Middle frontal gyrus (tissue), 1 donor: ENCODE data around the gene PRKCB.

Experiments used
- DNase-seq: peaks from one replicate; pipeline ENCODE4 v3.0.0-alpha.2; 2015; ENCODE audit warnings: low spot score; ENCODE audit errors: extremely low spot score

PRKCB gene

DNA sequence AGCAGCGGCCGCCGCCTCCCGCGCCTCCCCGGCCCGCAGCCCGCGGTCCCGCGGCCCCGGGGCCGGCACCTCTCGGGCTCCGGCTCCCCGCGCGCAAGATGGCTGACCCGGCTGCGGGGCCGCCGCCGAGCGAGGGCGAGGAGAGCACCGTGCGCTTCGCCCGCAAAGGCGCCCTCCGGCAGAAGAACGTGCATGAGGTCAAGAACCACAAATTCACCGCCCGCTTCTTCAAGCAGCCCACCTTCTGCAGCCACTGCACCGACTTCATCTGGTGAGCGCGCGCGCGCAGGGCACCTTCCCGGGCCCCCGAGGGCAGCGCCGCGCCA lies 258 bp downstream of the PRKCB start:
- no peak for DNase-seq

- no peak for DNase-seq
Measured at GRCh38 chr16:23836404-23837311, 875 bp downstream of the PRKCB start.

DNA sequence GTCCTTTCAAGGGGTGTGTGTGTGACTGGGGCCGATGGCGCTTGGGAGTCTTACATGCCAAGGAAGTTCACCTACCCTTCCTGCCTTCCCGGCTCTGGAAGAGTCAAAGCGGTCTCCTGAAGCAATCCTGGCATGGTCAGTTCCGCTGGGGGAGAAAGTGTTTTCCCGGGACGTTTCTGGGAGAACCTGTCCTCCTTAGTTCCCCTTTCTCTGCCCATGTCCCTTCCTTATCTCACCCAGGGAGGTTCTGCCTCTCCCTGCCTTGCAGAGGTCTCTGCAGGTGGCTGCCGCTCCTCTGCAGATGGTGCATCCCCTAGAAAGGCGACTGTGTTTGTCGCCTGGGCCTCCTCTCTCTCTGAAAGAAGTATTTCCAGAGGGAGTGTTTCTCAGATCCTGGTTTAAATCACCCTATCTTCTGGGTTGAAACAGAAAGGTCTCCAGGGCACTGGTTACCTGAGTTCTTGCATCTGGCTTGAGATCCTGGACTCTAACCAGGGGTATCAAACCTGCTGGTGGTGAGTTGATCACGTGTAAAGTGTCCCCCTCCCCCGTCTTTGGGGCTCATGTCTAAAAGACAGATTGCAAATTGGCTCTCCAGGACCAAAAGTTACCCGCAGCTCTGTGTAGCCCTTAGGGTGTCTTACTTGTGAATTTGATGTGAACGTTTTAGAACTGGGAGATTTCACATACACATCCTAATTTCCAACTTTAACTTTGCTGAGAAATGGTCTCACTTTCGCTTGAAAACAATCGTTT lies 1.9 kb downstream of the PRKCB start:
- DNase-seq, result no peak

DNA sequence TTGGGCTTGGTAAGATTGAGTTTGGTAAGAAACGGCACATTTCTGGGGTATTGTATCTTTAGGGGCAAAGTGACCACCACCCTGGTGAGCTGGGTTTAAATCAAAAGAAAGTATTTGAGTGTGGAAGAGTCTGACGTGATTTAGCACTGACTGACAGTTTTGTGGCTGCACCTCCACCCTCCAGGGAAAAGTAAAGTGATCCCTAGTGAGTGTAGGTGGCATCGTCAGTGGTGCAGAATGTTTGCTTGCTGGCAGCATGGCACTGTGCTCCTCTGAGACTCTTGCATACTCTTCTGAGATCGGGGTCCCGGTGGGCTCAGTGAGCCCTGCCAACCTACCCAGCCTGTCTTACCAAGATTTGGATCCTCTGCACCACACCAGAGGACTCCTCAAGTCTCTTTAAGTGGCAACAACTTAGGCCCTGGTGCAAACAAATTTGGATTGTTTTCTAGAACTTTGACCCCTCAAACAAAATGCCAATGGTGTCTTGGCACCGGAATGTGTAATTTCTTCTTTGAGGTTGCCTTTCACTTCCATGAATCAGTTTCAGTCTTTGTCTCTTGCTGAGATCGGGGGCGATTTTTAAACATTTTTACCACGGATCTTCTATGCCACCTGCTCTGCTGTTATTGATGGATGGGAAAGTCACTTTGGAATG lies 2.8 kb downstream of the PRKCB start:
- DNase-seq, result no peak

DNA sequence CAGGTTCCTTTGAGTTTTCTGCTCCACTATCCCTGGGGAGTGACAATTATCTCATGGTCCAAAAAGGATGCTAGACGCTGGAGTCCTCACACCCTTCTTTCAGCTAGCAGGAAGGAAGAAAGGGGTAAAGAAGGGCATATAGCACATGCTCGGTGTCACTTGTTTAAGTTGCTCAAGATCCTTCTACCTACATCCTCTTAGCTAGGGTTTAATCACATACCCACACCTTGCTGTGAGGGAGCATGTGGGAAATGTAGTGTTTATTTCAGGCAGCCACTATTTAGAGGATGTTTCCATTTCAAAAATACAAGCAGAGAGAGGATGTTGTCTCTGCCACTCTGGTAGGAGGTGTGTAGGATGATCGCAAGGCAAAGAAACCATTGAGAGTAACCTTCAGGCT lies 4.5 kb downstream of the PRKCB start:
- no peak for DNase-seq

- DNase-seq, result no peak
Measured at GRCh38 chr16:23842137-23842600, 6.4 kb downstream of the PRKCB start.

GRCh38 chr16:23843143-23843542 lies 7.4 kb downstream of the PRKCB start:
- DNase-seq, result no peak

- no peak for DNase-seq
Measured at GRCh38 chr16:23847251-23847650, 11.5 kb downstream of the PRKCB start.

GRCh38 chr16:23847948-23848347 lies 12.2 kb downstream of the PRKCB start:
- peak; percentile 30 for DNase-seq

DNA sequence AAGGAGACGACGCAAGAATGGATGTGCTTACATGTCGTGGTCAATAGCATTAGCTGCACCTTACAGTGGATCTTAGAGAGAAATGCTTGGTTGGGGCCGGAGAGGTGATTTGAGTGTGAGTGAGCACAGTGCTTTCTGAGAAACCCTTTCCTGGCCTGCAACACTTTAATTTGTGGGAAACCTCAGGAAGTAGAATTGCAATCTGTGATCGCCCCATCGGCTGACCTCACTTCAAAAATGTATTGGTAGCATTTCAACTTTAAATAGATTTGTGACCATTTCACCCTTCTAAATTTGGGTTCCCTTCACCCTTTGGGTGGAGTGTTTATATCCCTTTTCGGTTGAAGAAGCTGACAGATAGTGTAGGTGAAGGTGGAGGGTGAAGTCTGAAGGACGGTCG lies 13.2 kb downstream of the PRKCB start:
- DNase-seq, result no peak

GRCh38 chr16:23852794-23853562 lies 17.2 kb downstream of the PRKCB start:
- DNase-seq, result no peak

- DNase-seq, result no peak
Measured at GRCh38 chr16:23855010-23855409, 19.2 kb downstream of the PRKCB start.

- DNase-seq, result no peak
Measured at GRCh38 chr16:23856251-23856709, 20.5 kb downstream of the PRKCB start.

DNA sequence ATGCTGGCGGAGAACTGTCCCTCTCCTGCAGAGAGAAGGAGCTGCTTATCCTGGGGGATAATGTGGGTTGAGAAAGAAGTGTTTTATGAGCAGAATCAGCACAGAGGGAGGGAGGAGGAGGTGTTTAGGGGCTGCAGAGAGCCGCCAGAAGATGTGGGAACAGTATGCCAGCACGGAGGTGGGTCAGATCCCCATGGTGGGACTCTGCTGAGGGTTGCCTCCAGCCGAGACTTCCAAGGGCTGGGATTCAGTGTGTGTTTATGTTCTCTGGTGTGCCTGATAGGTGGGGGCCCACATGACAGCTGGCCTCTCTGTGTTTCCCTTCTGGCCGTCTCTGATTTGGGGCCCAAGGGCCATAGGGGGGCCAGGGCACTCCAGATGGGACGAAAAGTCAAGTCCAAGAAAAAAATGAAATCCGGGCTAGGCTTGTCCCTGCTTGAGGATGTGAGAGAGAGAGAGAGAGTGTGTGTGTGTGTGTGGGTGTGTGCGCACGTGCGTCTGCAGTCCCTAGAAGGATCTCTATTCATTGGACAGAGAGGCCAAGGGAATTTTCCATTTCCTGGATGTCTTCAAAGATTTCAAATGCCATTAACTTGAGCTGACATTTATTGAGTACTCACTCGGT lies 21.6 kb downstream of the PRKCB start:
- no peak for DNase-seq

GRCh38 chr16:23857881-23858269 lies 22.1 kb downstream of the PRKCB start:
- DNase-seq, result no peak

DNA sequence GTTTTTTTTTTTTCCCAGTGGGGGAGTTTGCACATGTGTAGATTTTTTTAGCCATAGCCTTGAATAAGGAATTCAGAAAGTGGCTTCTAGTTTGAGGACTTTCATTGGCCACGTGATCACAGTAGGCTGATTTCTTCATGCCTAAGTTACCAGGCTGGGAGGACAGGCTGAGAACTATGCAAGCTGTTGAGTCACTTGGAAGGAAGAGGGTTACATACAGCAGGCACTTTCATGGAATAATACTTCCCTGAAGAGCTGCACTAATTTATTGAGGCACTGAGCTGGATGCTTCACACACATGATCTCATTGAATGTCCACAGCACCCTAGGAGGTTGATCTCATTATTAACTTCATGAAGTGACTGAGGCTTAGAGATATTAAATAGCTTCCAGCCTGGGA lies 22.8 kb downstream of the PRKCB start:
- DNase-seq, result no peak

DNA sequence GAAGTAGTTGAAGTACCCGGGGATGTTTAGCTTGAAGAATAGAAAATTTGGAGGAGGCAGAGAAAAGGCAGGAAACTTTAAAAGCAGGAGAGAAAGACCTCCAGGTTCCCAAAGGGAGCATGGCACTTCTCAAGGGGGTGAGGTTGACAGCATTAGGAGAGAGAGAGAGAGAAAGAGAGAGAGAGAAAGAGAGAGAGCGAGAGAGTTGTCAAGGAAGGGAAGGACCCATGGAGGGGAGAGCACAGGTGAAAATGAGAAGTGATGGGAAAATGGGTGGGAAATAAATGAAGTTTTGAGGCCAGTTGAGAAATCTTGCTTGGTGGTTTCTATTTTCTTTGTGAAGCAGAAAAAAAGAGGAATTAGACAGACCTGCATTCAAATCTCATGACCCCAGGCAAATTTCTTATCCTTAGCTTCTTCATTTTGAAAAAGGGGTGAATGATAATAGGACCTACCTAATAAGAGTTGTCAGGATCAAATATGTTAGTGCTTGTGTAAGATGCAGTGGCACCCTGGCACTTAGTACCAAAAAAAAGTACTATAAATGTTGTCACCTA lies 24.0 kb downstream of the PRKCB start:
- no peak for DNase-seq

DNA sequence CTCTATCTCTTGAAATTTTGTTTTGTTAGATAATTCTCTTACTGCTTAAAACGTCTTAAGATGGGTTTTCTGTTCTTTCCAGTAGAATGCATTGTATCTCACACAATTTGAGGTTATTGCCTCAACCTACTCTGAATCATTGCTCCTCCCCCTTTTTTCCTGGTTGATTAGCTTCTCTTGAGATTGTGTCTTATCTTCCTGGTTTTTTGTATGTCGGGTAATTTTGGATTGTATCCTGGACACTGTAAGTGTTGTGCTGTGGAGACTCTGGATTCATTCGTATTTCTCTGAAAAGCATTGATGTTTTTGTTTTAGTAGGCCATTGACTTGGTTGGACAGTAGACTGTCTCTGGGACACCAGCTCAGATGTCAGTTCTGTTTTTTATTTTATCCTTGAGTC lies 26.1 kb downstream of the PRKCB start:
- DNase-seq, result no peak

DNA sequence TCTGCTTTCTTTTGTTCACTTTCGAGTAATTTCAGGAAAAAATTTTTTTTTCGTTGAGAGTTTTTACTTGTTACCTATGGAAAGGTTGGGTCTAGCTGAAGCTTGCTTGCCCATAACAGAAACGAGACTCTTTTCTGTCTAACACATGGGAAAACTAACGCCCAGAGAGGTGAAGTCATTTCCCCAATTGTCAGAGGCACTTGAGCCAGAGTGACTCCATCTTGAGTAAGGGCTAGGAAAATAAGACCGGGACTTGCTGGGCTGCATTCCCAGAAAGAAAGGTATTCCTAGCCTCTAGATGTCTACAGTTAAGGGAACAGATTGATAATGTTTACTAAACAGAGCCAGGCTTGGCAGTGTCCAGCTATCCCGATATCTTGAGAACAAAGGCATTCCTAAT lies 26.8 kb downstream of the PRKCB start:
- DNase-seq, result no peak
